ENCODE measurements around the gene TRIM5. TPM values are rescaled to one million over a fixed set of nuclear protein-coding genes. Genes with fewer than 3 reads are reported as not detected.
A peak's percentile ranks its signal among the peaks of the same experiment; 100 is the strongest.

TRIM5 gene
- polyA plus RNA-seq, 3 donors = 9.4 to 14.4 (median 10.6) TPM

DNA sequence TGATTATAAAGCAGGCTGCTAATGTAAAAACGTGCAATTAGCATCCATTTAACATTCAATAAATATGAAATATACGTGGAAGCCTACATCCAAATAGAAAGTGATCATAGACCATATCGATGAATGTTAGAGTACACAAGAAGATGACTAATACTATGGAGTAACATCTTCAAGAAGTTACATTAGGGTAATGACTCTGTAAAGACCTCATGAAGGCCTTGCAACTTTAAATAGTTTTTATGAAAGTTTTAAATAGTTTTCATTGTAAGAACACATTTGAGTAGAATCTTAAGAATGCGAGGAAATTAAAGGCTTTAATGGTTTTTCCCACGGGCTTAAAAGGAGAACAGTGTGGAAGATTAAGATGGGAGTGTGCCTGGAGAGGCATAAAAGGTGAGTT lies 58.7 kb downstream of the TRIM5 start:
- peaks cover 24% of the 10 kb centered on the region for H3K79me2 ChIP-seq (ENCODE audit: insufficient read depth, low read length)
- peaks cover 11 to 15% of the 10 kb centered on the region in 2 donors for H3K36me3 Mint-ChIP-seq
- H3K27ac Mint-ChIP-seq = peak overlapping the region; percentile 32 to 96 (median 77)
- intact Hi-C loops (cut with micrococcal nuclease) = no loop called here
- no peaks in the 10 kb centered on the region for H3K9me3 ChIP-seq (replicated peaks in 1 of 2; ENCODE audit: control insufficient read depth in 1 of 2, insufficient read depth in 1 of 2, low read length in 2 of 2)
- H4K20me1 ChIP-seq (ENCODE audit: insufficient read depth, low read length) = no peaks in the 10 kb centered on the region
- DNase-seq = peak; percentile 10 to 59 (median 47)
- H3K27ac ChIP-seq (ENCODE audit: low read depth in 1 of 2, low read length in 2 of 2) = peak overlapping the region in 1 of 2 donors; percentile 94
- WGBS (ENCODE audit: insufficient coverage) = 96% methylated on average over 2 of the region's 5 CpGs
- TF ChIP-seq, protein P1, sequence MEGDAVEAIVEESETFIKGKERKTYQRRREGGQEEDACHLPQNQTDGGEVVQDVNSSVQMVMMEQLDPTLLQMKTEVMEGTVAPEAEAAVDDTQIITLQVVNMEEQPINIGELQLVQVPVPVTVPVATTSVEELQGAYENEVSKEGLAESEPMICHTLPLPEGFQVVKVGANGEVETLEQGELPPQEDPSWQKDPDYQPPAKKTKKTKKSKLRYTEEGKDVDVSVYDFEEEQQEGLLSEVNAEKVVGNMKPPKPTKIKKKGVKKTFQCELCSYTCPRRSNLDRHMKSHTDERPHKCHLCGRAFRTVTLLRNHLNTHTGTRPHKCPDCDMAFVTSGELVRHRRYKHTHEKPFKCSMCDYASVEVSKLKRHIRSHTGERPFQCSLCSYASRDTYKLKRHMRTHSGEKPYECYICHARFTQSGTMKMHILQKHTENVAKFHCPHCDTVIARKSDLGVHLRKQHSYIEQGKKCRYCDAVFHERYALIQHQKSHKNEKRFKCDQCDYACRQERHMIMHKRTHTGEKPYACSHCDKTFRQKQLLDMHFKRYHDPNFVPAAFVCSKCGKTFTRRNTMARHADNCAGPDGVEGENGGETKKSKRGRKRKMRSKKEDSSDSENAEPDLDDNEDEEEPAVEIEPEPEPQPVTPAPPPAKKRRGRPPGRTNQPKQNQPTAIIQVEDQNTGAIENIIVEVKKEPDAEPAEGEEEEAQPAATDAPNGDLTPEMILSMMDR (IDR thresholded peaks at IDR 0.05) = no peak
- H3K4me3 ChIP-seq (replicated peaks in 1 of 3; ENCODE audit: low read depth in 2 of 3, low read length in 3 of 3) = peak overlapping the region in 1 of 3 experiments; percentile 87
- H3K4me2 ChIP-seq (replicated peaks; ENCODE audit: extremely low read depth, low read length, poor library complexity, severe bottlenecking) = peak overlapping the region; percentile 89
- H3K27me3 ChIP-seq (ENCODE audit: control insufficient read depth in 2 of 2, insufficient read depth in 2 of 2, low read length in 2 of 2) = no peaks in the 10 kb centered on the region
- H3K4me1 Mint-ChIP-seq = peaks cover 44% of the 10 kb centered on the region
- H3K27me3 Mint-ChIP-seq (ENCODE audit: low read depth in 3 of 3) = peaks cover 0 to 1% (median 1%) of the 10 kb centered on the region in 3 donors
- peaks cover 0 to 4% (median 0%) of the 10 kb centered on the region in 7 donors for H3K9me3 Mint-ChIP-seq
- peak overlapping the region; percentile 9 to 56 for H3K4me3 Mint-ChIP-seq
- H3K36me3 ChIP-seq (replicated peaks in 1 of 2; ENCODE audit: control insufficient read depth in 1 of 2, insufficient read depth in 2 of 2, low read length in 2 of 2) = no peaks in the 10 kb centered on the region
- H3K4me1 ChIP-seq (ENCODE audit: control insufficient read depth in 1 of 2, insufficient read depth in 2 of 2, low read length in 2 of 2) = peaks cover 27 to 28% of the 10 kb centered on the region in 2 donors
- H3K9ac ChIP-seq (ENCODE audit: insufficient read depth, low read length, poor library complexity, severe bottlenecking) = no peak overlapping the region
- no peak overlapping the region for H2AFZ ChIP-seq (ENCODE audit: insufficient read depth, low read depth, low read length, poor library complexity, severe bottlenecking)

DNA sequence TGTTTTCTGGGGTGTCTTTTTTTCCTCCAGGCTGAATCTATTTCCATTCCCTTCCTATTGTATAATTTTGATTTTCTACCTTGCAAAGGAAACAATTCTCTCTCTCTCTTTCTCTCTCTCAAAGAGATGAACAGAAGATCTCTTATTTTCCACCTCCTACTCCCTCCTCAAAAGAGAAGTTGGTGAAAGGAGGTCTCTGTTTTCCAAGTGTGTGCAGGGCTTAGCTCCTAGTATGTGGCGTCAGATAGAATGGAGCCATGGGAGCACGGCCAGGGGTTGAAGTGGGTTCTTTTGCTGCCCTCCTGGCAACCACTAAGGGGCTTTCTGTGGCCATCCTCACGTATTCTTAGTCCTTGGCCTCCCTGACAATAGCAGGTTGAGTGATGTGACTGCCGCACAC lies 59.6 kb downstream of the TRIM5 start:
- peaks cover 0 to 4% (median 0%) of the 10 kb centered on the region in 7 donors for H3K9me3 Mint-ChIP-seq
- H2AFZ ChIP-seq (ENCODE audit: insufficient read depth, low read depth, low read length, poor library complexity, severe bottlenecking) = peak overlapping the region; percentile 80
- H3K9ac ChIP-seq (ENCODE audit: insufficient read depth, low read length, poor library complexity, severe bottlenecking) = peak overlapping the region; percentile 77
- TF ChIP-seq, protein P1 (IDR thresholded peaks at IDR 0.05) = no peak
- peaks cover 24% of the 10 kb centered on the region for H3K79me2 ChIP-seq (ENCODE audit: insufficient read depth, low read length)
- no peaks in the 10 kb centered on the region for H3K9me3 ChIP-seq (replicated peaks in 1 of 2; ENCODE audit: control insufficient read depth in 1 of 2, insufficient read depth in 1 of 2, low read length in 2 of 2)
- peak overlapping the region; percentile 89 for H3K4me2 ChIP-seq (replicated peaks; ENCODE audit: extremely low read depth, low read length, poor library complexity, severe bottlenecking)
- intact Hi-C loops (cut with micrococcal nuclease) = no loop called here
- DNase-seq = no peak
- peak overlapping the region; percentile 91 to 98 (median 96) for H3K27ac Mint-ChIP-seq
- peaks cover 0 to 1% (median 1%) of the 10 kb centered on the region in 3 donors for H3K27me3 Mint-ChIP-seq (ENCODE audit: low read depth in 3 of 3)
- H4K20me1 ChIP-seq (ENCODE audit: insufficient read depth, low read length) = no peaks in the 10 kb centered on the region
- peaks cover 40% of the 10 kb centered on the region for H3K4me1 Mint-ChIP-seq
- H3K4me1 ChIP-seq (ENCODE audit: control insufficient read depth in 1 of 2, insufficient read depth in 2 of 2, low read length in 2 of 2) = peaks cover 27 to 28% of the 10 kb centered on the region in 2 donors
- peak overlapping the region; percentile 94 to 98 for H3K4me3 Mint-ChIP-seq
- no peaks in the 10 kb centered on the region for H3K27me3 ChIP-seq (ENCODE audit: control insufficient read depth in 2 of 2, insufficient read depth in 2 of 2, low read length in 2 of 2)
- peaks cover 11 to 15% of the 10 kb centered on the region in 2 donors for H3K36me3 Mint-ChIP-seq
- H3K27ac ChIP-seq (ENCODE audit: low read depth in 1 of 2, low read length in 2 of 2) = peak overlapping the region; percentile 53 to 94
- H3K4me3 ChIP-seq (replicated peaks in 1 of 3; ENCODE audit: low read depth in 2 of 3, low read length in 3 of 3) = peak overlapping the region; percentile 66 to 99 (median 87)
- H3K36me3 ChIP-seq (replicated peaks in 1 of 2; ENCODE audit: control insufficient read depth in 1 of 2, insufficient read depth in 2 of 2, low read length in 2 of 2) = no peaks in the 10 kb centered on the region
- 38% methylated on average over 4 of the region's 4 CpGs for WGBS (ENCODE audit: insufficient coverage)
